PC-9 (cell line): ENCODE results near the gene SAPCD2.
A peak's percentile ranks its signal among the peaks of the same experiment; 100 is the strongest.

Experiments
- CTCF ChIP-seq: fragments of 200-600 bp; sonication (generic); conservative IDR thresholded peaks from 2 replicates; pipeline ENCODE4 v1.6.1; 2017; ENCODE audit warnings: mixed run types, antibody characterized with exemption, mild to moderate bottlenecking, moderate library complexity
- EZH2 ChIP-seq: fragments of 200-600 bp; sonication (generic); IDR thresholded peaks from 2 replicates; pipeline ENCODE4 v1.8.0; 2017; ENCODE audit warnings: antibody characterized with exemption, low read depth

DNA sequence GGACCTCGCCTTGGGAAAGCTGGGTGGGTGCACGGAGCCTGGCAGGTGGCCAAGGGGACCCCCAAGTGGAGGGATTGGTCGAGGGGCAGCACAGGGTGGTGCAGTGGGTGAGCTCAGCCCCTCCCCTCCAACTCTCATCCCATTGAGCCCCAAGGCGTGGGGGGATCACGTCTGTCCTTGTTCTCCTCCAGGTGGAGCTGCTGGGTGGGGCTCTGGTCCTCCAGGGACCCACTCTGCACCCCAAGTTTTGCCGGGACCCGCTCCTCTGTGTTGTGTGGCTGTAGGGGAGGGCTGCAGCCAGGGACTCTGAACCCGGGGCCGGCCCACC is 34.9 kb downstream of the SAPCD2 start:
- peak; percentile 48; the same call in 1 of the 2 replicates for TF ChIP-seq CTCF
- TF ChIP-seq EZH2 = no peak
